Heart right ventricle (tissue), 16 donors: ENCODE results near the gene YIF1B. TPM values are rescaled to one million over a fixed set of nuclear protein-coding genes. Genes with fewer than 3 reads are reported as not detected.
A peak's percentile ranks its signal among the peaks of the same experiment; 100 is the strongest.

Experiments
- ATAC-seq, 8 donors: fragments of 200-7000 bp; cut with Tn5 transposase; one replicate each; pipeline ENCODE4 v1.9.1; 2020; ENCODE audit warnings: mild to moderate bottlenecking in 8 of 8, moderate library complexity in 8 of 8, moderate number of reproducible peaks in 1 of 8
- DNase-seq, 2 donors: peaks; one replicate each; pipeline ENCODE4 v3.0.0-alpha.2; 2020
- H3K27ac ChIP-seq, 10 donors: fragments of 200-600 bp; sonication (generic) in 2 of 10; one replicate each; pipeline versions ENCODE4 v1.5.0 to v1.8.0; 2020 to 2022; ENCODE audit warnings: mild to moderate bottlenecking in 3 of 10
- H3K27me3 ChIP-seq, 7 donors: fragments of 200-600 bp; one replicate each; pipeline ENCODE4 v1.8.0; 2021 to 2022; ENCODE audit warnings: mild to moderate bottlenecking in 2 of 7
- H3K36me3 ChIP-seq, 9 donors: fragments of 200-600 bp; sonication (generic) in 1 of 9; one replicate each; pipeline versions ENCODE4 v1.5.0 to v1.8.0; 2020 to 2022; ENCODE audit warnings: mild to moderate bottlenecking in 2 of 9
- H3K4me1 ChIP-seq, 9 donors: fragments of 200-600 bp; sonication (generic) in 1 of 9; one replicate each; pipeline versions ENCODE4 v1.5.0 to v1.8.0; 2020 to 2022; ENCODE audit warnings: mild to moderate bottlenecking in 4 of 9
- H3K4me3 ChIP-seq, 10 donors: fragments of 200-600 bp; sonication (generic) in 2 of 10; one replicate each; pipeline versions ENCODE4 v1.5.0 to v1.8.0; 2020 to 2022; ENCODE audit warnings: mild to moderate bottlenecking in 7 of 10, moderate library complexity in 2 of 10
- H3K9me3 ChIP-seq, 11 donors: fragments of 200-600 bp in 10 of 11; sonication (generic) in 2 of 11; one replicate each; pipeline versions ENCODE4 v1.5.0 to v1.8.0; 2013 to 2022; ENCODE audit warnings: mild to moderate bottlenecking in 2 of 11, control low read depth in 1 of 11, moderate library complexity in 1 of 11
- WGBS, 2 donors: extraction: QIAGEN DNeasy Blood & Tissue Kit; methylation state at CpG; one replicate each; pipeline ENCODE4 v1.1.7; 2013; ENCODE audit warnings: inconsistent platforms in 1 of 2; 5-methylcytosine and 5-hydroxymethylcytosine counted together
- intact Hi-C, 10 donors: fragments of 100-400 bp; cut with DNase I; formaldehyde crosslinking; loops; one replicate each; pipeline versions ENCODE4 v1.11.1 to v1.14.2; 2022
- polyA plus RNA-seq, 2 donors: library from polyadenylated mRNA; stranded (reverse); fragments of 200-250 nt; gene quantifications; one replicate each; pipeline ENCODE4 v1.2.3, GENCODE V29; 2013
- total RNA-seq, 10 donors: library from RNA; stranded (reverse); fragmentation: NEBNext Ultra II Directional in 3 of 10; extraction: Animal tissue kit (Norgen Biotek cat#: 25700) in 3 of 10; gene quantifications; one replicate each; pipeline versions ENCODE4 v1.2.1 to v1.2.4, GENCODE V29; 2021 to 2023
- TF ChIP-seq, protein P1 (sequence below), 9 donors: fragments of 200-600 bp; sonication (generic) in 2 of 9; IDR thresholded peaks; one replicate each; pipeline versions ENCODE4 v1.5.0 to v1.8.0; 2021 to 2022; ENCODE audit warnings: antibody characterized with exemption in 9 of 9, mild to moderate bottlenecking in 5 of 9, moderate library complexity in 1 of 9
- donor health status: Arrhythmogenic right ventricular cardiomyopathy.
- donor health status: ischemic (EF 13 %, LVEDD 7.1; RV severe dilation, severe dysfunction).
- donor health status: healthy with polysubstance abuse.
- donor health status: DM: no; HTN: yes; CAD: no.
- donor health status: DM: no; HTN: no; CAD: no.
- donor health status: ischemic (EF 25% LVEDD 6.9; RV normal size, moderate dysfunction).
- donor health status: ischemic (EF 25% LVEDD 5.7; RV mildly dilated, moderate dysfunction).
- donor health status: healthy.
- donor health status: DM: yes; HTN: yes; CAD: no.
- donor health status: Ischemic cardiomyopathy.
- donor health status: ischemic (EF 35%, LVEDD 5.7; RV mildly dilated, moderate dysfunction).
- donor health status: nonischemic (EF 11% LVEDD 7.7; RV severe dilation, severe dysfunction).
- donor health status: DM: yes; HTN: yes; CAD: no.
- donor health status: PGD.
- donor health status: ischemic (EF 29% LVEDD 5.4; RV normal size, mild dysfunction).
- donor health status: nonischemic (EF 23%, LVEDD 6.1; RV moderate dilation, normal function).

Gene YIF1B
- total and polyA plus RNA-seq, 12 donors = 24.3 to 115 (median 30.8) TPM

GRCh38 chr19:38265213-38265861, 50.4 kb downstream of the YIF1B start:
- Histone ChIP-seq H3K4me1 (peaks cover 5 to 22% (median 12%) of the 10 kb centered on the region in 9 donors), H3K4me3 (peak overlapping the region in 6 of 10 donors; percentile 61 to 71 (median 65)), H3K27ac (peak overlapping the region in 3 of 10 donors; percentile 59 to 92 (median 68)), H3K36me3 (no peaks in the 10 kb centered on the region), H3K9me3 (no peaks in the 10 kb centered on the region), H3K27me3 (peaks cover 0 to 3% (median 0%) of the 10 kb centered on the region in 7 donors)
- TF ChIP-seq, protein P1, sequence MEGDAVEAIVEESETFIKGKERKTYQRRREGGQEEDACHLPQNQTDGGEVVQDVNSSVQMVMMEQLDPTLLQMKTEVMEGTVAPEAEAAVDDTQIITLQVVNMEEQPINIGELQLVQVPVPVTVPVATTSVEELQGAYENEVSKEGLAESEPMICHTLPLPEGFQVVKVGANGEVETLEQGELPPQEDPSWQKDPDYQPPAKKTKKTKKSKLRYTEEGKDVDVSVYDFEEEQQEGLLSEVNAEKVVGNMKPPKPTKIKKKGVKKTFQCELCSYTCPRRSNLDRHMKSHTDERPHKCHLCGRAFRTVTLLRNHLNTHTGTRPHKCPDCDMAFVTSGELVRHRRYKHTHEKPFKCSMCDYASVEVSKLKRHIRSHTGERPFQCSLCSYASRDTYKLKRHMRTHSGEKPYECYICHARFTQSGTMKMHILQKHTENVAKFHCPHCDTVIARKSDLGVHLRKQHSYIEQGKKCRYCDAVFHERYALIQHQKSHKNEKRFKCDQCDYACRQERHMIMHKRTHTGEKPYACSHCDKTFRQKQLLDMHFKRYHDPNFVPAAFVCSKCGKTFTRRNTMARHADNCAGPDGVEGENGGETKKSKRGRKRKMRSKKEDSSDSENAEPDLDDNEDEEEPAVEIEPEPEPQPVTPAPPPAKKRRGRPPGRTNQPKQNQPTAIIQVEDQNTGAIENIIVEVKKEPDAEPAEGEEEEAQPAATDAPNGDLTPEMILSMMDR (IDR thresholded peaks at IDR 0.05) = no peak
- 81 to 83% methylated on average over 14 of the region's 14 CpGs for WGBS, 2 donors
- DNase-seq (no peak), ATAC-seq (peak in 1 of 8 donors; percentile 28)
- intact Hi-C loops = loop anchor here in 1 of 10 donors (10.0 kb wide), 1 partner anchor 59 kb away; no protein-coding TSS in a partner anchor

DNA sequence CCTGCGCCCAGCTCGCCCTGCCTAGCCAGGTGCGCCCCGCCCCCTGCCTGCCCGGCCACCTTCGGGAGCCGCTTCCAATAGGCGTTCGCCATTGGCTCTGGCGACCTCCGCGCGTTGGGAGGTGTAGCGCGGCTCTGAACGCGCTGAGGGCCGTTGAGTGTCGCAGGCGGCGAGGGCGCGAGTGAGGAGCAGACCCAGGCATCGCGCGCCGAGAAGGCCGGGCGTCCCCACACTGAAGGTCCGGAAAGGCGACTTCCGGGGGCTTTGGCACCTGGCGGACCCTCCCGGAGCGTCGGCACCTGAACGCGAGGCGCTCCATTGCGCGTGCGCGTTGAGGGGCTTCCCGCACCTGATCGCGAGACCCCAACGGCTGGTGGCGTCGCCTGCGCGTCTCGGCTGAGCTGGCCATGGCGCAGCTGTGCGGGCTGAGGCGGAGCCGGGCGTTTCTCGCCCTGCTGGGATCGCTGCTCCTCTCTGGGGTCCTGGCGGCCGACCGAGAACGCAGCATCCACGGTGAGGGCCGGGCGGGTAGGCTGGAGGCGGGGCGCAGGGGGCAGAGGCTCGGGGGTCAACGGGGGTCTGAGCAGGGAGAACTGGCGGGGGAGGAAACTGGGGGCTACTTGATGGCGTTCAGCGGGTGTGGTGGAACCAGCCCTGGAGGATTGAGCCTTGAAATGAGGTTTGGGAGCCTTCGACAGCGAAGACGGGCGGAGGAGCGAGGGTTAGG, 51.1 kb downstream of the YIF1B start, which contains the start of gene SPINT2:
Gene SPINT2 (plus strand): TSS at position 88 of the 727 bp plus-strand sequence. CDS start 320 bp downstream, at position 408.
- Histone ChIP-seq H3K36me3 (no peaks in the 10 kb centered on the region), H3K27ac (peak within 1 kb of the TSS in 8 of 10 donors; percentile 29 to 92 (median 54)), H3K4me1 (peaks cover 5 to 22% (median 12%) of the 10 kb centered on the region in 9 donors), H3K4me3 (peak within 1 kb of the TSS; percentile 53 to 71 (median 64)), H3K9me3 (no peaks in the 10 kb centered on the region), H3K27me3 (peaks cover 0 to 3% (median 0%) of the 10 kb centered on the region in 7 donors)
- intact Hi-C loops = loop anchor here in 1 of 10 donors (10.0 kb wide), 1 partner anchor 60 kb away; no protein-coding TSS in a partner anchor
- ATAC-seq (peak; percentile 9 to 61 (median 38)), DNase-seq (peak in 1 of 2 donors; percentile 33)
- TF ChIP-seq, protein P1 (IDR thresholded peaks at IDR 0.05) = no peak
- WGBS, 2 donors = 13 to 14% methylated on average over 68 to 78 of the region's 78 CpGs

GRCh38 chr19:38263689-38264485, 51.9 kb downstream of the YIF1B start:
- no peaks in the 10 kb centered on the region for H3K9me3 ChIP-seq
- H3K4me3 ChIP-seq = peak overlapping the region; percentile 53 to 71 (median 64)
- DNase-seq = no peak
- intact Hi-C loops = loop anchor here in 1 of 10 donors (10.0 kb wide), 1 partner anchor 61 kb away; no protein-coding TSS in a partner anchor
- peaks cover 5 to 22% (median 12%) of the 10 kb centered on the region in 9 donors for H3K4me1 ChIP-seq
- H3K36me3 ChIP-seq = no peaks in the 10 kb centered on the region
- TF ChIP-seq, protein P1 (IDR thresholded peaks at IDR 0.05) = no peak
- H3K27me3 ChIP-seq = peaks cover 0 to 3% (median 0%) of the 10 kb centered on the region in 7 donors
- WGBS, 2 donors = 9 to 10% methylated on average over 34 of the region's 34 CpGs
- ATAC-seq = peak; percentile 48 to 85 (median 66)
- peak overlapping the region in 8 of 10 donors; percentile 29 to 92 (median 54) for H3K27ac ChIP-seq
